Hematopoietic multipotent progenitor cell treated with erythropoietin and hydrocortisone succinate and interleukin-3 and kit ligand, for 15 days (in vitro differentiated cells): Measurements from ENCODE around the gene HDAC3.

Source experiments
- DNase-seq: peaks from one replicate; pipeline ENCODE4 v3.0.0-alpha.2; 2015; ENCODE audit warnings: low spot score

HDAC3 gene

GRCh38 chr5:141636413-141637122 lies at the start of gene HDAC3, which contains the start of gene RELL2:
Gene HDAC3, minus strand, starts transcription at chr5:141636849. Its CDS starts 59 bp downstream, at chr5:141636790.
Gene RELL2, plus strand, starts transcription at chr5:141636997. Its CDS starts 1,229 bp downstream, at chr5:141638226.
- DNase-seq = peak; percentile 92

- DNase-seq = no peak
These were observed 48.9 kb upstream of the HDAC3 start for GRCh38 chr5:141685591-141685990.

DNA sequence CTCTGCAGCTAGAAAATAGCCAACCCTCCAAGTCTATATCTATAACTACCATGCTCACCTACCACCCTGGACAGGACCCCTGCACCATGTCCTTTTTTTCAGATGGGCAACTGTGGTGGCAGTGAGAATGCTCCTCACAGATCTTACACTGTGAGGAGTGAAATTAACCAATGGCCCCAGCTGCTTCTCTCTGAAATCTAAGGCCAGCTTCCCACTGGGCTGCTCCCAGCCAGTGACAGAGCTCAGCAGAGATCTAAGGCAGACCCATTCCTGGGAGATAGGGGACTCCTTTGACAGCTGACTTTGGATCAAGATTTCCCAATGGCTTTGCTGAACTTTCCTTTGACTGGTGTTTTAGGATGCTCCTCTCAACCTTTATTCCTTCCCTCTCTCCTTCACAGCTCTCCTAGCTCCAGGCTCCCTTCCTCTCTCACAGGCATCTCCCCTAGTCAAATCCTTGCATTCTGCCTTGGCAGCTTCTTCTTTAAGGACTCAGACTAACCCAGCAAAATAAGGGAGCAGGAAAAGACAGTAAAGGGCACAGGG lies 47.0 kb upstream of the HDAC3 start:
- DNase-seq = no peak

DNA sequence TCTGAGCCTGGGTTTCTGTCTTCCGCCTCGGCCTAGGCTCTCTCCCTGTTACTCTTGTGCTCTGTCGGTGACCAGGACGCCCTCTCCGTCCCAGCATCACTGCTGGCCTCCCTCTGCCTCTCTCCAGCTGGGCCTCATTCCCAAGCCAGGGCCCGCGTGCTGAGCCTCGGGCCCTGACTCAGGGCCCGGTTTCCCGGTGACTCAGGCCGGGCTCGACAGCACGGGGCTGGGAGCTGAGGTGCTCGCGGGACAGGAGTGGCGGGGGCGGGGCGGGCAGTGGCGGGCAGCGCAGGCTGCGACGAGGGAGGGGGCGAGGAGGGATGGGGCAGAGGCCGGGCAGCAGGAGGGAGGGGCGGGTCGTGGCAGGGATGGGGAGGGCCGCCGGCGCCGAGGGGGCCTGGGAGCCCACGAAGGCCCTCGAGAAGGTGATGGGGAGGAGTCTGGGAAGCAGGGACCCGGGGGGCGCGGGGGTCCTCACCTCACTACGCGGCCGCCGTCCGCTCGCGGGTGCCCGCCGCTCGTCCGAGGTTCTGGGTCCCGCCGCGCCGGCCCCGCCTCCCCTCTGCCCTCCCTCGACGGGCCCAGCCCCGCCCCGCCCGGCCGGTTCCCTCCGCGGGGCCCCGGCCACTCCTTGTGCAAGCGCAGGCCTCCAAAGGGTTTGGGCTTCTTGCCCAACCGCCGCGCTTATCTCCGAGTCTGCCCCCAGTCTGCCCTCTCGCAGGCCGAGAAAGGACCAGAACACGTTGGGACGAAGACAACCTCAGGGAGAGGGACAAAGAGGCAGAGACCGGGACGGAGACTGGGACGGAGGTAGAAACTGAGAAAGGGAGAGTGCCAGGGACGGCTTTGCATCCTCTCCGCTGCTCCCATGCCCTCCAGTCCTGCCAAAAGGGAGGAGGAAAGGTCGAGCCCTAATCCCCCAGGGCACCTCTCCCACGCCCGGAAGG lies 45.3 kb upstream of the HDAC3 start, which contains the start of gene ARAP3:
Gene ARAP3 (minus strand): TSS at position 536 of the 947 bp plus-strand sequence. CDS start 1,744 bp downstream, outside the sequence.
- DNase-seq = peak; percentile 64

GRCh38 chr5:141681295-141681694 lies 44.6 kb upstream of the HDAC3 start:
- no peak for DNase-seq

DNA sequence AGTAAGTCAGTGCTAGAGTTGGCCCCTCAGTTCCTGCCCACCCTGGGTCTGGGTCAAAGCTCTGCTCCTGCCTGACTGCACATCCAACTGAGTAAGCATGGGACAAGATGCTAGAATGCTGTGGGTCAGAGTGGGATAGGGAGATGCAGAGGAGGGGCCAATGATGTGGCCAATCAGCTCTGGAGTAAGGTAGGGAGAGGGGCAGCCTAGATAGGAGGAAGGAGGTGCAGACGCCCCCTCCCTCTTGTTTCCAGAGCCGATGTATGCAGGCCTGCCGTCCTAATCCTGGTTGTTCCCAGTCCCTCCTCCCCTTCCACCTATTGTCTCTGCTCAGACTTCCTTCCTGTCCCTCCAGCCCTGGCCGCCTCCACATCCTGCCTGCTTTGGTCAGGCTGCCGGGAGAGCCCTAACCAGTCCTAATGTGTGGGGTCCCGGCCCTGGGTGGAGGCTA lies 44.1 kb upstream of the HDAC3 start:
- DNase-seq = no peak

DNA sequence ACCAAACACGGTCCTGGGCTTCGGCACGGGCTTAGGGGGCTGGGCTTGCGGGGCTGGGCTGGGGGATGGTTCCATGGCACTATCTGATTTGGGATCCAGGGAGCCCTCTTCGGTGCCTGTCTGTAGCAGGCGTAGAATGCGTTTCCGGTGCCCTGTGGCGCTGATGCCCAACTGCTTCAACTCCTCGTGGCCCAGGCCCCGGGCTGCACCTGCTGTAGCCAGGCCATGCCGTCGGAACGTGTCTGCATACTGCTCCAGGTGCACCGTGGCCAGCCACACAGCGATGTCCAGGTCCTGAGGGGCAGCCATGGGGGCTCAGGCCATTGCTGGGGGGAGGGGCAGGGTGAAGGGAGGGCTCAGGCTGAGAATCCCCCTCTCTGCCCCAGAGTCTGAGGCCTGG lies 43.5 kb upstream of the HDAC3 start:
- DNase-seq = no peak

DNA sequence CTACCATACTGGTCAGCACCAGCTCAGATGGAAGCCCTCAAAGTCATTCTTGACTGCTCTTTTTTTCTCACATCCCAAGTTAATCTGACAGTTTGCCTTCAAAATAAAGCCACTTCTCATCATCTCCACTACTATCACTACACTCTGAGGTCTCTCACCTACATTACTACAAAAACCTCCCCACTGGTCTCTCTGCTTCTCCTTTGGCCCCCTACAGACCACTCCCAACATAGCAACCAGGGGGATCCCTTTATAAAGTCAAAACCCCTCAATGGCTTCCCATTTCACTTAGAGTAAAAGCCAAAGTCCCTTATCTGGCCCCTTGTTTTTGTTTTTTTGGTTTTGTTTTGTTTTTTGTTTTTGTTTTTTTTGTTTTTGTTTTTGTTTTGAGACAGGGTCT lies 40.8 kb upstream of the HDAC3 start:
- no peak for DNase-seq

GRCh38 chr5:141675672-141676071 lies 39.0 kb upstream of the HDAC3 start:
- no peak for DNase-seq

- DNase-seq = no peak
These were observed 38.1 kb upstream of the HDAC3 start for GRCh38 chr5:141674747-141675146.

GRCh38 chr5:141672841-141673813 lies 36.5 kb upstream of the HDAC3 start:
- DNase-seq = no peak

DNA sequence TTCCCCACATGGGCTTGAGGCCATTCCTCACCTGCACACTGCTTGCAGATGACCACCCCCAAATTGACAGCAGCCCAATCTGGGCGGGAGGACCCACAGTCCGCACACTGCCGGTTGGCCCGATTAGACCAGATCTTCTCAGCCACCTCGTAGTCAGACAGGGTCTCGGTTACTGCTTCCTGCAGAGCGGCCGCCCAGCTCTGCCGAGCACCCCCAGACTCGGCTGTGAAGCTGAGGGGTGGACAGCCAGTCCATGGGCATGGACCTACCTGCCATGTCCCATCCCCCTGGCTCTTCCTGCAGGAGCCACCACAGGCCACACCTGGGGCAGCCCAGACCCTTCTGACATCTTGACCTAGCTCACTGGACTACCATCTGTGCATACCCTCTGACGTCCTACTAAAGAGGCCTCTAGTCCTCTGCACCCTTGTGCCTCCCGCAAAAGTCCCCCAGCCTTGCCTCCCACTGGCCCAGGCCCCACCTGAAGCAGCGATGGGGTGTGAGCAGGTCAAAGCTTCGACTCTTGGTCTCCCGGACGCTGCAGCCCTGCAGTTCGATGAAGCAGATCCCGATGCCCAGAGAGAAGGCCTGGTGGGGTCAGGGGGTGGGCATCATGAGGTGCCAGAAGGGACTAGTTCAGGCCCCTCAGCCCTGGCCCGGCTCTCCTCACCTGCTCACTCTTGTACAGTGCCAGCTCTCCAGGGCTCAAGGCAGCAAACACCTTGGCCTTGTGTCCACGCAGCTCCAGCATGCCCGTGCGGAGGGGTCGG lies 35.6 kb upstream of the HDAC3 start:
- no peak for DNase-seq

GRCh38 chr5:141669520-141669919 lies 32.9 kb upstream of the HDAC3 start:
- no peak for DNase-seq

DNA sequence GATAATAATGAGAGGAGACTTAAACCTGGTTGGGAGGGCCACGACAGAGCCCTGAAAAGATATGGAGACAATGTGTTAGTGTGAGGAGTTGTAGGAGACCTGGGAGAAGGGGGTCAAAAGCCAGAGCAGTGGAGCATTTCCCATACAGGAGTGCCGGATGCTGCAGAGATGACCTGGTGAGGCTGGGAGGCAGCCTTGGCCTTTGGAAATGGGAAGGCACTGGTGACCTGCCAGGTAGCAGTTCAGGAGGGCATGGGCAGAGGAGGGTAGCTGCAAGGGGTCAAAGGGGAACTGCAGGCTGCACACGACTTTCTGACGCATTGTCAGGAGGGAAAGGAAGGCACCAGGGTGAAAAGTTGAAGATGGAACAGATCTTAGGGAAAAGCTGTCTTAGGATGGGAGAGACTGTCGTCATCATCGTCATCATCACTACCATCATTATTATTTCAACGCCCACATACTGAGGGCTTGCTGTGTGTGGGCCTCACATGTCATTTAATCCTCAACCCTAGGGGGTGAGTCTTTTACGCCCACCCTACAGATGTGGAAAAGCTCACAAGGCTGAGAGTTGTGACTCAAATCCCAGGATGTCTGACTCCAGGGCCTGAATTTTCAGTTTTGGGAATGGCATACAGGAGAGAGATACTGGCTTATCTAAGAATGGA lies 32.1 kb upstream of the HDAC3 start:
- DNase-seq = no peak

DNA sequence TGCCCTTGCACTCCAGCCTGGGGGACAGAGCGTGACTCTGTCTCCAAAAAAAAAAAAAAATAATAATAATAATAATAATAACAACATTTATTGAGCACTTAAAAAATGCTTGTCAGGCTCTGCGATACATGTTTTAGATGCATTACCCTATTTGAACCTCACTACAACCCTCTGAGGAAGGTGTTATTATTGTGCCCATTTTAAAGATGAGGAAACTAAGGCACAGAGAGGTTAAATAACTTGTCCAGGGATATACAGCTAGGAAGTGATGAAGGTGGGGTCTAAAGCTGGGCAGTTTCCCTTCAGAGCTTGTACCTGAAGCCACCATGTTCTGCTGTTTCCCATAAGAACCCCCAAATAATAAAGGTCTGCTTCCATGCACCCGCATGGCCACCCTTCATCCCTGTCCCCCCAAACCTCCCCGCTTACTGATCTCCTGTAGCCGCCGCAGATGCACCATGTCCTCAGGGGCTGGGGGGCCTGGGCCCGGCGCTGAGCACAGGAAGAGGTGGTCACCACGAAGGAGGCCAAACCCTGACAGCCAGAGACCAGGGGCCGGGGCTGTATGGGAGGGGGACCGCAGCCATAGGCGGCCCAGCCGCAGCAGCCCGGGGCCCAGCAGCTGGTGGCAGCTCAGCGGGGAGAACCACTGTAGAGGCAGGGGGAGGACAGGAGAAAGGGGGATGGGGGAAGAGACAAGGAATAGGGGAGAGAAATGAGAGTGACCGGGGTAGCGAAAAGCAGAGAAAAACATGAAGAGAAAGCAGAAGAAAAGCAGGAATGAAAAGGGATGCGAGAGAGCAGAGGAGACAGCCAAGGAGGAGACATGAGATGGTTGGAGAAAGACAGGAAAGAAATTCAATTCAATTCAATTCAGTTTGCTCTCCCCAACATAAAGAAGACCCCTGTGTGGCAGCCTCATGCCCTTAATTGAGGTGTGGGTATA lies 29.6 kb upstream of the HDAC3 start:
- no peak for DNase-seq

GRCh38 chr5:141664733-141665461 lies 28.2 kb upstream of the HDAC3 start:
- DNase-seq = peak; percentile 64

DNA sequence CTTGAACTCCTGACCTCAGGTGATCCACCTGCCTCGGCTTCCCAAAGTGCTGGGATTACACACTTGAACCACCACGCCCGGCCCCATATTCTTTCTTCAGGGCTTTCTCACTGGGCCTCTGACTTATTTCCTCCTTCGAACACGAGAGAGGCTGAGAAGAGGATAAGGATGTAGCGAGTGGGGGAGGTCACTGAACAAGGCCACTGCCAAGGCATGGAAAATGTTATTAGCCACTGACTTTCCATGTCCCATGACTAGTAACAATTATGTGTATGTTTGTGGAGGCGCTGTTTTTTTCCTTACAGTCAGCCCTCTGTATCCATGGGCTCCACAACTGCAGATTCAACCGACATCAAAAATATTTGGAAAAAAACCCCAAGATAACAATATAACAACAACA lies 26.9 kb upstream of the HDAC3 start:
- DNase-seq = no peak

- DNase-seq = no peak
These were observed 25.4 kb upstream of the HDAC3 start for GRCh38 chr5:141662028-141662427.
